ENCODE data around the gene ADAMTS15.

ADAMTS15 gene

DNA sequence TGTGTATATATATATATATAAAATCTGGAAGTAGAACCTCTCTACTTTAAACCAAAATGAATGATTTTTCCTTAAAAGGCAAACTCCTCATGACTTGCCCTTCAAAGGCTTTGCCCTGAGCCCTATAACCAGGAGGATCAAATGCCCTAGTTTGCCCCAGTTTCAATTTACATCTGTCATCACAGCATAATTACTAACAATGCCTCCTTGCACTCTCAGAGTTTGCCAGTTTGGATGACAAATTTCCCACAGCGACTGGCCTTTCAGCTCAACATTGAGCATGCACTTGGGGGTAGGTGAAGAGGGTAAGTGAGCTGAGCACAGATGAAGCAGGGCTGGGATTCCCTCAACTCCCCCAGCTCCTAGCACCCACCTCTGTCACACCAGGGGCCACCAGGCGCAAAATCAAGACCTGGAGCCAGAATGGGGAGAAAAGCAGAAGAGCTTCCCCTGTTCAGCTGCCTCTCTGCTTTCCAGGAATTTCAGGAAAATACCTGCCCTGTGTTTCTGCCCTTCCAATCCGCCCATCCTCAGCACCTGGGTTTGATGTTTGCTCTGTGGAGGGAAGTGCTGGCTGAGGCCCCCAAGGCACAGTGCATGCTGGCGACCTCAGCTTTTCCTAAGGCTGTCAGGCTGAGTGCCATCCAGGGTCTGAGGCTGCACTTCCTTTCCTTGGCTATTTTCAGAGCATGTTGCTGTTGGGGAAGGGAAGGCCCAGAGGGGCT, 67.5 kb downstream of the ADAMTS15 start:
- DNase-seq, result no peak

DNA sequence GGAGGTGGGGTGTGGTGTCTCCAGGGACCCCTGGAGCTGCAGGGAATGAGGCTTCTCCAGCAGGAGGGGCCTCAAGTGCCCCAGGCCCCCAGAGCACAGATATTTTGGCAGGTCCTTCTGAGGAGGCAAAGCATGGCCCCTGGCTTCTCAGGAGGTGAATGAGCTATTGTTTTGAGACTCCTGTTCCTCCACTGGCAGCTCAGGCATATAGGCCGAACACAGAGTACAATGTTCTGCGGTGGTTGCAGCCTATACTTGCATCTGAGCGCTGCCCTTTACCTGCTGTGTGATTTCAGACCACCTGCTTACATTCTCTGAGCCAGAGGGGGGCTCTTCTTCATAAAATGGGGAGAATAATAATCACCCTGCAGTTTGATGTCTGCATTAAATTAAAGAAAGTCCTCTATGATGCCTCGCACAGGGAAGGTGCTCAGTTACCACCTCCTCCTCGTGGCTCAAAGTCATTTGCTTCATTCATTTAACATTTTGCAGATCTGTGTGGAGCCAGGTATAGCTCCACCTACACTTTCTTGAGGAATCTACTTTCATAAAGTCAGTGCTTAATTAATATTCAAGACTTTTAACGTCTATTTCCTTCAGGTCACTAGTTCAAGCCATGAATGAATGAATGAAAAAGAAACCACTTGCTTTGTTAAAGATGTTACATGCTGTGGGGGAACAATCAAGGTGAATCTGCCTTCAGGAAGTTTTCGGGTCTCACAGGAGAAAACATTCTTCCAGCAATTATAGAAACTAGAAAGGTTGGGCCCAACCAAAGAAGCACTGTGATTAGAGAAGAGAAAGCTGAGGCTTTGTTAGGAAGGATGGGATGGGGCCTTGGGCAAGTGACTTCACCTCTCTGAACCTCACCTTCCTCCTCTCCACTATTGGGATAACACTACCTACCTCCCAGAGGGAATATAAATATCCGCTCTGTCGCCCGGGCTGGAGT, 68.4 kb downstream of the ADAMTS15 start:
- DNase-seq, result no peak

DNA sequence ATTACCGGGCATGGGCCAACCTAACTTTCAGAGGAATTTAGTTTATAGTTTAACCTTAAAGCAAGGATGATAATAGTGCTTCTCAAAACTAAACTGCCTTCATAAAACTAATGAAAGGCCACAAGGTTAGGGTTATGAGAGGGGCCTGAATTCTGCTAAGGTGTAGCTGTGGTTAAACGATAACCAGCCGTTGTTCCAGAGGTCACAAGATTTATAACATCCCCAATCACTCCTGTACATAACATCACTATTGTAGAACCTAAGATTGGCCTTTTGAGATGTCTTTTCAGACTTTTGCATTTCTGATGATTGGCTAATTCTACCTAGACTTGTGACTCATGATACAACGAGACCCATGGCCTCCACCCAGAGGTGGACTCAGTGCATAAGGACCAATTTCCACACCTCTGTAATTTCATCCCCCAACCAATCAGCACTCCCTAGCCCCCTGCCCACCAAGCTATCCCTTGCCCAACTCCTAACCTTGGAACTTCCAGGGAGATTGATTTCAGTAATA, 69.8 kb downstream of the ADAMTS15 start:
- DNase-seq, result no peak

- no peak for DNase-seq
Measured at GRCh38 chr11:130519128-130519932, 70.9 kb downstream of the ADAMTS15 start.

GRCh38 chr11:130520271-130520671, 71.8 kb downstream of the ADAMTS15 start:
- no peak for DNase-seq

GRCh38 chr11:130522284-130522961, 74.0 kb downstream of the ADAMTS15 start:
- no peak for DNase-seq

- DNase-seq, result no peak
Measured at GRCh38 chr11:130523166-130523565, 74.7 kb downstream of the ADAMTS15 start.

- DNase-seq, result no peak
Measured at GRCh38 chr11:130523609-130524008, 75.2 kb downstream of the ADAMTS15 start.

- no peak for DNase-seq
Measured at GRCh38 chr11:130524132-130524790, 75.8 kb downstream of the ADAMTS15 start.

DNA sequence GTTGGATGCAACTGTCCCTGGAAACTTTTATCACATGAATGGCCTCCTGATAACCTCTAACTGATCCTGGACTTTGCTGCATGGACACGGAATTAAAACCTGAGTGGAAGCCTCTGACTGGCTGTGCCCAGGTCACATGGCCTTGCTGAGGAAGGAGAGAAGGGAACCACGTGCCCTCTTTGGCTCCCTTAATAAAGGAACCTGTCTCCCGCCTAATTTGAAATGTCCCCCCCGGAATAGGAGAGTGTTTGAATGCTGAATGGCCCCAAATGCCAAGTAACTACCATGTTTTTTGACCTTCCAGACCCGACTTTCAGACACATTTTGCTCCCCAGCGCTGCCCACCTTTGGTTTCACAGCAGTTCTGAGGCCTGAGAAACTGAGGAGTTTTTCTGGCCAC, 76.9 kb downstream of the ADAMTS15 start:
- DNase-seq, result no peak

Measured in activated CD4-positive, alpha-beta T cell treated with anti-CD3 and anti-CD28 coated beads for 48 hours (primary cell).